A549 (cell line): ENCODE data around the gene MYO3A.

ENCODE experiments used
- CEBPB ChIP-seq, 2 experiments: fragments of >200 bp in 1 of 2; sonication (Bioruptor Twin) in 1 of 2; formaldehyde crosslinking in 1 of 2; IDR thresholded peaks; 2 replicates each; pipeline ENCODE4 v1.6.1; 2012 to 2016
- CTCF ChIP-seq: fragments of >200 bp; sonication (Bioruptor Twin); formaldehyde crosslinking; IDR thresholded peaks from 3 replicates; pipeline ENCODE4 v1.5.1; 2016
- ELK1 ChIP-seq: fragments of 150-350 bp; IDR thresholded peaks from 2 replicates; pipeline ENCODE4 v1.6.1; 2014; ENCODE audit warnings: low read depth, mild to moderate bottlenecking, low read length
- HDAC2 ChIP-seq: fragments of 200-600 bp; sonication (generic); IDR thresholded peaks from 2 replicates; pipeline ENCODE4 v1.6.1; 2016
- KDM1A ChIP-seq: fragments of 200-600 bp; sonication (generic); IDR thresholded peaks from 2 replicates; pipeline ENCODE4 v1.6.1; 2016; ENCODE audit warnings: low read depth, mild to moderate bottlenecking
- NPAS2 ChIP-seq: fragments of 250-450 bp; sonication (Bioruptor Pico); IDR thresholded peaks from 2 replicates; pipeline ENCODE4 v1.8.0; 2022; ENCODE audit warnings: mild to moderate bottlenecking, moderate library complexity, borderline replicate concordance
- PHF8 ChIP-seq: fragments of 200-600 bp; sonication (generic); IDR thresholded peaks from 2 replicates; pipeline ENCODE4 v1.6.1; 2016; ENCODE audit warnings: low read depth, mild to moderate bottlenecking, antibody characterized with exemption, moderate library complexity, borderline replicate concordance
- RNF2 ChIP-seq: fragments of 200-600 bp; sonication (generic); IDR thresholded peaks from 2 replicates; pipeline ENCODE4 v1.6.1; 2016; ENCODE audit warnings: low read depth, mild to moderate bottlenecking, antibody characterized with exemption, moderate library complexity, borderline replicate concordance
- USF2 ChIP-seq: fragments of 450-650 bp; IDR thresholded peaks from 2 replicates; pipeline ENCODE4 v1.6.1; 2014; ENCODE audit warnings: antibody characterized with exemption
- ZFP36 ChIP-seq: fragments of 450-650 bp; IDR thresholded peaks from 2 replicates; pipeline ENCODE4 v1.6.1; 2014; ENCODE audit warnings: borderline replicate concordance; ENCODE audit not compliant: partially characterized antibody

GRCh38 chr10:25959540-25960232 lies 25.7 kb downstream of the MYO3A start:
- no peak for TF ChIP-seq CTCF
- no peak for TF ChIP-seq PHF8
- no peak for TF ChIP-seq ZFP36
- TF ChIP-seq CEBPB (IDR thresholded peaks at IDR 0.05) = no peak
- TF ChIP-seq NPAS2 (CRISPR knock-in tag) = no peak
- no peak for TF ChIP-seq ELK1
- no peak for TF ChIP-seq USF2
- TF ChIP-seq KDM1A = no peak
- no peak for TF ChIP-seq RNF2
- no peak for TF ChIP-seq HDAC2
